CD14-positive monocyte (primary cell): ENCODE data around the gene CDC42BPB. TPM values are rescaled to one million over a fixed set of nuclear protein-coding genes. Genes with fewer than 3 reads are reported as not detected.

Experiments
- DNase-seq, 3 donors: peaks; one replicate each; pipeline ENCODE4 v3.0.0-alpha.2; 2011 to 2022
- H2AFZ ChIP-seq: 2 replicates; pipeline ENCODE4 v1.6.0; 2012; ENCODE audit warnings: mild to moderate bottlenecking, low read depth, low read length, inconsistent platforms; ENCODE audit not compliant: insufficient read depth, poor library complexity, severe bottlenecking
- H3K27ac ChIP-seq, 2 donors: 1 replicate in 1 of 2; 2 replicates in 1 of 2; pipeline ENCODE4 v1.5.1; 2012 to 2013; ENCODE audit warnings: low read length in 2 of 2, control low read depth in 1 of 2, inconsistent platforms in 1 of 2, low read depth in 1 of 2, mild to moderate bottlenecking in 1 of 2
- H3K27me3 ChIP-seq, 2 donors: one replicate each; pipeline versions ENCODE4 v1.6.0 to v1.6.1; 2011 to 2013; ENCODE audit warnings: low read length in 2 of 2; ENCODE audit not compliant: control insufficient read depth in 2 of 2, insufficient read depth in 2 of 2
- H3K36me3 ChIP-seq, 2 donors: replicated peaks in 1 of 2; 1 replicate in 1 of 2; 2 replicates in 1 of 2; pipeline versions ENCODE4 v1.5.1 to v1.6.1; 2012 to 2013; ENCODE audit warnings: low read length in 2 of 2, control low read depth in 1 of 2, inconsistent platforms in 1 of 2, mild to moderate bottlenecking in 1 of 2; ENCODE audit not compliant: insufficient read depth in 2 of 2, control insufficient read depth in 1 of 2
- H3K4me1 ChIP-seq, 2 donors: 1 replicate in 1 of 2; 2 replicates in 1 of 2; pipeline versions ENCODE4 v1.5.1 to v1.6.1; 2012 to 2013; ENCODE audit warnings: low read length in 2 of 2, control low read depth in 1 of 2, inconsistent platforms in 1 of 2, mild to moderate bottlenecking in 1 of 2, moderate library complexity in 1 of 2; ENCODE audit not compliant: insufficient read depth in 2 of 2, control insufficient read depth in 1 of 2
- H3K4me2 ChIP-seq: replicated peaks from 2 replicates; pipeline ENCODE3; 2012; ENCODE audit warnings: low read length, moderate library complexity, mild to moderate bottlenecking; ENCODE audit not compliant: poor library complexity, severe bottlenecking; ENCODE audit errors: extremely low read depth
- H3K4me3 ChIP-seq, 3 experiments: fragments of 200-600 bp in 1 of 3; sonication (generic) in 1 of 3; replicated peaks in 1 of 3; 1 replicate in 2 of 3; 2 replicates in 1 of 3; pipeline ENCODE4 v1.5.1; 2011 to 2013; ENCODE audit warnings: low read length in 3 of 3, mild to moderate bottlenecking in 3 of 3, control low read depth in 2 of 3, low read depth in 2 of 3, inconsistent platforms in 1 of 3, moderate library complexity in 1 of 3
- H3K79me2 ChIP-seq: 2 replicates; pipeline ENCODE4 v1.6.0; 2012; ENCODE audit warnings: mild to moderate bottlenecking, control low read depth, inconsistent platforms, low read length, moderate library complexity; ENCODE audit not compliant: insufficient read depth
- H3K9ac ChIP-seq: 2 replicates; pipeline ENCODE4 v1.6.0; 2017; ENCODE audit warnings: low read length, mild to moderate bottlenecking; ENCODE audit not compliant: insufficient read depth, poor library complexity, severe bottlenecking
- H3K9me3 ChIP-seq, 2 donors: replicated peaks in 1 of 2; 1 replicate in 1 of 2; 2 replicates in 1 of 2; pipeline versions ENCODE4 v1.5.1 to v1.6.1; 2012 to 2013; ENCODE audit warnings: low read length in 2 of 2, control low read depth in 1 of 2; ENCODE audit not compliant: control insufficient read depth in 1 of 2, insufficient read depth in 1 of 2
- H4K20me1 ChIP-seq: 2 replicates; pipeline ENCODE4 v1.6.0; 2012; ENCODE audit warnings: mild to moderate bottlenecking, low read length, control low read depth, moderate library complexity; ENCODE audit not compliant: insufficient read depth
- H3K27ac Mint-ChIP-seq, 7 donors: one replicate each; pipeline ENCODE4 v1.8.0; 2020; ENCODE audit warnings: mild to moderate bottlenecking in 7 of 7, mixed read lengths in 7 of 7, moderate library complexity in 6 of 7, inconsistent platforms in 2 of 7
- H3K27me3 Mint-ChIP-seq, 3 donors: one replicate each; pipeline ENCODE4 v1.8.0; 2021 to 2022; ENCODE audit warnings: low read depth in 3 of 3, mild to moderate bottlenecking in 3 of 3, mixed read lengths in 3 of 3, moderate library complexity in 3 of 3, inconsistent platforms in 1 of 3
- H3K36me3 Mint-ChIP-seq, 2 donors: one replicate each; pipeline ENCODE4 v1.8.0; 2020; ENCODE audit warnings: mixed read lengths in 2 of 2, inconsistent platforms in 1 of 2, mild to moderate bottlenecking in 1 of 2
- H3K4me1 Mint-ChIP-seq: one replicate; pipeline ENCODE4 v1.8.0; 2020; ENCODE audit warnings: mild to moderate bottlenecking, mixed read lengths
- H3K4me3 Mint-ChIP-seq, 2 donors: one replicate each; pipeline ENCODE4 v1.8.0; 2020; ENCODE audit warnings: mild to moderate bottlenecking in 2 of 2, mixed read lengths in 2 of 2, moderate library complexity in 1 of 2
- H3K9me3 Mint-ChIP-seq, 7 donors: one replicate each; pipeline ENCODE4 v1.8.0; 2020 to 2022; ENCODE audit warnings: mixed read lengths in 7 of 7, mild to moderate bottlenecking in 6 of 7, moderate library complexity in 6 of 7, inconsistent platforms in 2 of 7
- WGBS: methylation state at CpG from one replicate; pipeline ENCODE4 v1.1.5; 2013; ENCODE audit warnings: missing lambda C conversion rate; ENCODE audit not compliant: insufficient coverage; 5-methylcytosine and 5-hydroxymethylcytosine counted together
- intact Hi-C, 2 donors: fragments of 100-400 bp; cut with micrococcal nuclease; formaldehyde crosslinking; loops; one replicate each; pipeline versions ENCODE4 v1.15.0 to v1.15.1; 2023
- polyA plus RNA-seq, 3 donors: library from polyadenylated mRNA; depleted of rRNA in 1 of 3; unstranded in 2 of 3; stranded (reverse) in 1 of 3; fragments of 300-500 nt in 2 of 3; fragments of >200 nt in 1 of 3; fragmentation: Illumina TruSeq in 2 of 3; gene quantifications; 1 replicate in 2 of 3; 2 replicates in 1 of 3; pipeline ENCODE4 v1.2.3, GENCODE V29; 2012 to 2021
- TF ChIP-seq, protein P1 (sequence below): fragments of 200-600 bp; IDR thresholded peaks from one replicate; pipeline ENCODE4 v1.8.0; 2022; ENCODE audit warnings: antibody characterized with exemption, mild to moderate bottlenecking

CDC42BPB gene
- polyA plus RNA-seq, 3 donors, result 0.25 to 19.0 (median 0.60) TPM

DNA sequence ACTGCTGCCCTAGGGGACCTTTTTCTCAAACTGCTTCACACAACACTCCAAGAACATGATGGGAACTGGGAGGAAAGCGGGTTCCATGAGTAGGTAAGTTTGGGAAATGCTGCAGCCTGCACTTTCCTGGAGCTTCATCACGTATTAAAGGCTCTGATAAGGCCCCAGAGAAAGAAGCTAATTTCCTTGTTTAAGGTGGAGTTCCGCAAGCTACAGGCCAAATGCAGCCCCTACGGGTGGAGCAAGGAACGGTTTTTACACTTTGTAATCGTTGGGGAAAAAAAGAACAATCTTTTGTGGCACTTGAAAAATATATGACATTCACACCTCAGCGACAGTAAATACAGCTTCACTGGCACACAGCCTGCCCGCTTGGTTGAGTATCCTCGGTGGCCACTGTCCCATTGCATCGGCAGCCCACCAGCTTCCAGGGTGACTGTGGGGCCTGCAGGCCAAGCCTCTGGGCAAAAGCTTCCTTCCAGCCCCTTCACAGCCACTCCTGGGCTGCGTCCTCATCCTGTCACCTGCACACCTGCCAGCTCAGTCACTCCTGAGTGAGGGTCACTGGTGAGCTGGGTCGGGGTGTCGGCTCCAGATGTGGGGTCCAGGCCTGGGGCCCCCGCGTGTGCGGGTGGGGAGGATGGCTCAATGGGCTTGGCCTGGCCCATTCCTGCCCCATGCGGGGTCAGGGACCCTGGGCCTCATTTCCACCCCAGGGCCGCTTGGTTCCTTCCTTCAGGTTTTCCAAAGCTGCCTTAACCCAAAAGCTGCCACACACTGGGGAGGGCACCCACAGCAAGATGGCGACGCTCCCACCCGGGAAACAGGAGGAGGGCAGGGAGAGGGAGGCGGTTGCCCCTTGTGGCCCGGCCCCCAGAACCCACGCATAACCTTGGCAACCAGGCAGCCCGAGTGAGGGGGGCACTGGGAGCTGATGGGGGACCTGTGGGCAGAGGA, 132.4 kb downstream of the CDC42BPB start:
- peaks cover 31 to 87% of the 10 kb centered on the region in 2 donors for H3K27me3 ChIP-seq
- intact Hi-C loops, result no loop called here
- TF ChIP-seq, protein P1, sequence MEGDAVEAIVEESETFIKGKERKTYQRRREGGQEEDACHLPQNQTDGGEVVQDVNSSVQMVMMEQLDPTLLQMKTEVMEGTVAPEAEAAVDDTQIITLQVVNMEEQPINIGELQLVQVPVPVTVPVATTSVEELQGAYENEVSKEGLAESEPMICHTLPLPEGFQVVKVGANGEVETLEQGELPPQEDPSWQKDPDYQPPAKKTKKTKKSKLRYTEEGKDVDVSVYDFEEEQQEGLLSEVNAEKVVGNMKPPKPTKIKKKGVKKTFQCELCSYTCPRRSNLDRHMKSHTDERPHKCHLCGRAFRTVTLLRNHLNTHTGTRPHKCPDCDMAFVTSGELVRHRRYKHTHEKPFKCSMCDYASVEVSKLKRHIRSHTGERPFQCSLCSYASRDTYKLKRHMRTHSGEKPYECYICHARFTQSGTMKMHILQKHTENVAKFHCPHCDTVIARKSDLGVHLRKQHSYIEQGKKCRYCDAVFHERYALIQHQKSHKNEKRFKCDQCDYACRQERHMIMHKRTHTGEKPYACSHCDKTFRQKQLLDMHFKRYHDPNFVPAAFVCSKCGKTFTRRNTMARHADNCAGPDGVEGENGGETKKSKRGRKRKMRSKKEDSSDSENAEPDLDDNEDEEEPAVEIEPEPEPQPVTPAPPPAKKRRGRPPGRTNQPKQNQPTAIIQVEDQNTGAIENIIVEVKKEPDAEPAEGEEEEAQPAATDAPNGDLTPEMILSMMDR, result no peak
- H2AFZ ChIP-seq, result no peak overlapping the region
- H3K4me1 Mint-ChIP-seq, result peaks cover 19% of the 10 kb centered on the region
- no peak overlapping the region for H3K4me2 ChIP-seq
- H3K79me2 ChIP-seq, result no peaks in the 10 kb centered on the region
- H3K9ac ChIP-seq, result no peak overlapping the region
- peak overlapping the region in 1 of 2 donors; percentile 67 for H3K4me3 Mint-ChIP-seq
- no peaks in the 10 kb centered on the region for H3K36me3 Mint-ChIP-seq
- WGBS, result 89% methylated on average over 18 of the region's 25 CpGs
- peaks cover 0 to 21% of the 10 kb centered on the region in 2 donors for H3K9me3 ChIP-seq
- H3K27me3 Mint-ChIP-seq, result peaks cover 34 to 53% (median 51%) of the 10 kb centered on the region in 3 donors
- H4K20me1 ChIP-seq, result no peaks in the 10 kb centered on the region
- H3K4me1 ChIP-seq, result peaks cover 19 to 25% of the 10 kb centered on the region in 2 donors
- no peak for DNase-seq
- H3K27ac Mint-ChIP-seq, result no peak overlapping the region
- no peaks in the 10 kb centered on the region for H3K36me3 ChIP-seq
- H3K4me3 ChIP-seq, result no peak overlapping the region
- peaks cover 0 to 15% (median 4%) of the 10 kb centered on the region in 7 donors for H3K9me3 Mint-ChIP-seq
- no peak overlapping the region for H3K27ac ChIP-seq

DNA sequence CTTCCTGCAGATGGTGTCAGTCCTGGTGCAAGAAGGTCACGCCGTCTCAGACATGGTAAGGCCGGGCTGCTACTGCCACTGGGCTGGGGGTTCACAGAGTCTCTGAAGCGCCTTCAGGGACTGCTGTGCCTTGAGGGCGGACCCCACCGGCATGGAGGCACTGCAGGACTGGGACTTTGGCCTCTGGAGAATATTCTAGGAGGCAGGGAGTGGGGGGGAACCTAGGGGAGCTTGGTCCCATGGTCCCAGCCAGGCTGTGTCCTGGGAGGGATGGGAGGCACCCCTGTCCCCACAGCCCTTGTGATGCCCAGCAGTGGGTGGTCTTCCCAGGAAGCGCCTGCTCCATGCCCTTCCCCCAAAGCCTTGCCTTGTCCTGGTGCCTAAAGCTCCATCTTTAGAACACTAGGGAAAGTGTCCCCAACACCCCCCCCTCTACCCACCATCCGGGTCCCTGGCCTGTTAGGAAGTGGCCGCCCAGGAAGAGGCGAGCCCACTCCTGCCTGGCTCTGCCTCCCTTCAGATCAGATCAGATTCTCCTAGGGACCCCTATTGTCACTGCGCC, 133.3 kb downstream of the CDC42BPB start:
- Histone ChIP-seq H3K4me1 (peaks cover 14 to 16% of the 10 kb centered on the region in 2 donors), H3K36me3 (no peaks in the 10 kb centered on the region), H4K20me1 (no peaks in the 10 kb centered on the region), H3K4me2 (no peak overlapping the region), H2AFZ (no peak overlapping the region), H3K9ac (no peak overlapping the region), H3K4me3 (no peak overlapping the region), H3K9me3 (peaks cover 0 to 18% of the 10 kb centered on the region in 2 donors), H3K79me2 (no peaks in the 10 kb centered on the region), H3K27me3 (peaks cover 26 to 81% of the 10 kb centered on the region in 2 donors), H3K27ac (no peak overlapping the region)
- Mint-ChIP-seq H3K27ac (no peak overlapping the region), H3K36me3 (no peaks in the 10 kb centered on the region), H3K4me3 (peak overlapping the region in 1 of 2 donors; percentile 67), H3K9me3 (peaks cover 0 to 15% (median 4%) of the 10 kb centered on the region in 7 donors), H3K27me3 (peaks cover 29 to 51% (median 42%) of the 10 kb centered on the region in 3 donors), H3K4me1 (peaks cover 16% of the 10 kb centered on the region)
- WGBS, result 53% methylated on average over 11 of the region's 11 CpGs
- TF ChIP-seq, protein P1, result no peak
- intact Hi-C loops, result no loop called here
- DNase-seq, result no peak
